Right cardiac atrium (tissue), 5 donors: Measurements from ENCODE around the gene ERG28. TPM values are rescaled to one million over a fixed set of nuclear protein-coding genes. Genes with fewer than 3 reads are reported as not detected.

Source experiments
- ATAC-seq, 2 donors: fragments of 200-7000 bp; cut with Tn5 transposase; one replicate each; pipeline versions ENCODE4 v1.8.0 to v1.9.1; 2020; ENCODE audit warnings: moderate library complexity in 2 of 2, mild to moderate bottlenecking in 1 of 2
- DNase-seq, 3 donors: peaks; one replicate each; pipeline ENCODE4 v3.0.0-alpha.2; 2020
- H3K27ac ChIP-seq: one replicate; pipeline ENCODE4 v1.5.1; 2013; ENCODE audit warnings: mild to moderate bottlenecking, low read length, control low read depth, moderate library complexity
- H3K27me3 ChIP-seq: one replicate; pipeline ENCODE4 v1.6.1; 2013; ENCODE audit not compliant: control insufficient read depth, insufficient read depth
- H3K4me1 ChIP-seq: one replicate; pipeline ENCODE4 v1.6.1; 2013; ENCODE audit warnings: low read length; ENCODE audit not compliant: control insufficient read depth, insufficient read depth
- H3K4me3 ChIP-seq: one replicate; pipeline ENCODE4 v1.5.1; 2013; ENCODE audit warnings: low read length, control low read depth
- H3K9me3 ChIP-seq: one replicate; pipeline ENCODE4 v1.6.1; 2013; ENCODE audit warnings: low read length; ENCODE audit not compliant: control insufficient read depth
- WGBS: extraction: QIAGEN DNeasy Blood & Tissue Kit; methylation state at CpG from one replicate; pipeline ENCODE4 v1.1.7; 2013; 5-methylcytosine and 5-hydroxymethylcytosine counted together
- intact Hi-C, 4 donors: fragments of 100-400 bp; cut with DNase I; formaldehyde crosslinking; loops; one replicate each; pipeline versions ENCODE4 v1.11.0 to v1.14.0; 2022 to 2023
- polyA plus RNA-seq: library from polyadenylated mRNA; stranded (reverse); fragments of 200-250 nt; gene quantifications from one replicate; pipeline ENCODE4 v1.2.3, GENCODE V29; 2013
- total RNA-seq, 4 donors: library from RNA; stranded (reverse); fragmentation: NEBNext Ultra II Directional; extraction: Animal tissue kit (Norgen Biotek cat#: 25700); gene quantifications; one replicate each; pipeline ENCODE4 v1.2.1, GENCODE V29; 2021
- donor health status: healthy with polysubstance abuse.
- donor health status: DM: no; HTN: yes; CAD: no.
- donor health status: DM: no; HTN: no; CAD: no.
- donor health status: DM: no; HTN: yes; CAD: no; lungs with severe emphysema.
- donor health status: DM: yes; HTN: yes; CAD: no.

Gene ERG28
- total and polyA plus RNA-seq, 5 donors = 9.6 to 15.0 (median 10.8) TPM

DNA sequence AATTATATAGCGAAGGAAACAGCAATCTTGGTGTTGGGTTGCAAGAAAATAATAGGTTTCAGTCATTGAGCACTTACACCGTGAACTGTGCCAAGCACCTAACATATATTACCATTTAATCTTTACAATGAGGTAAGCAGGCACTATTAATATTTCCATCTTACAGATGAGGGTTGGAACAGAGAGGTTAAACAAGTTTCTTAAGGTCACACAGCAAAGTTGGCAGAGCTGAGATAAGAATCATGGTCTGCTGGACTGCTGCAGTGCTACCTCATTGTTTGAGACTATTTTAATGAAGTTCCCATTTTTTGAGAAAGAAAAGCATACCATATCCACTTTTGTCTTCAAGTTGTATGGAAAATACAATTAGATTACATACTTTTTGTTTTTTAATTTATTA, 1.7 kb downstream of the ERG28 start:
- Histone ChIP-seq H3K9me3 (no peaks in the 10 kb centered on the region), H3K4me3 (no peak overlapping the region), H3K27ac (no peak overlapping the region), H3K27me3 (no peaks in the 10 kb centered on the region), H3K4me1 (no peaks in the 10 kb centered on the region)
- WGBS = 95% methylated on average over 2 of the region's 2 CpGs
- ATAC-seq (no peak), DNase-seq (no peak)
- intact Hi-C loops = no loop called here

DNA sequence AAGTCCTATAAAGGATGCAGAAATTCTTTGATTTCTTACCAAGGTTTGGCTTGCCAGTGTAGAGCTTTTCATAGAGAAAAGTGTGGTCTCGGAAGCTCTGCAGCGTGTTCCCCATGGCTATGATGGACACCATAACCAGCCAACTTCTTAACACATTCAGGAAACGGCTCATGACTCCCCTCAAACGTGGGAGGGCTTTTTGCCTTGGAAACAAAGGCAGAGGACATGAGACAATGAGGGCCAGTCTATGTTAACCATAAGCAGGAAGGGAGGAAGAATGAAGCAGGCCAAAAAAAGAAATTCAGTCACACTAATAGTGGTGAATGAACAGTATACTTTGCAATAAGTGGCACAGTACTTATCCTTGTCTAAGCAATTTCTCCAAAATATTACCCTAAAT, 3.3 kb downstream of the ERG28 start:
- DNase-seq (no peak), ATAC-seq (no peak)
- no peaks in the 10 kb centered on the region for H3K9me3 ChIP-seq
- H3K4me3 ChIP-seq = no peak overlapping the region
- WGBS = 61% methylated on average over 4 of the region's 4 CpGs
- intact Hi-C loops = no loop called here
- H3K4me1 ChIP-seq = no peaks in the 10 kb centered on the region
- no peaks in the 10 kb centered on the region for H3K27me3 ChIP-seq
- no peak overlapping the region for H3K27ac ChIP-seq

DNA sequence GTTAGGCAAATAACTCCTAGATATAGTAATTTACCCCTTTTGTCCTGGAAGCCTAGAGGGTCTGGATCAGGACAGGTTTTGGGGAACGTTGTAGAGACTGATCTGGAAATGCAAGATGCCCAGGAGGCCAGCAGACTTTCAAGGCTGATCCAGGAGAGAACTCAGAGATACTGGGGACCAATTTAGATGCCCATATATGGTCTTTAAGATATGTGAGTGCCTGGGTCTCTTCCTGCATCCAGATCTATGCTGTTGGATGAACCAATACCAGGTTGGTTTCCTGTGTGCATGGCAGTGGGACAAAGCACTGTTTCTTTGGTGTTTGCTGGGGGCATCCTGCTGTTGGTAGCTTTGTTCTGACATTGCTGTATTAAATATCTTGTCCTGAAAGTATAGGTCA, 5.4 kb downstream of the ERG28 start:
- no peak for ATAC-seq
- intact Hi-C loops = loop anchor here in 3 of 4 donors (2.0 kb wide), 2 partner anchors 76 to 78 kb away; partner anchors contain the start of gene FLVCR2 (in 2 of the 3)

DNA sequence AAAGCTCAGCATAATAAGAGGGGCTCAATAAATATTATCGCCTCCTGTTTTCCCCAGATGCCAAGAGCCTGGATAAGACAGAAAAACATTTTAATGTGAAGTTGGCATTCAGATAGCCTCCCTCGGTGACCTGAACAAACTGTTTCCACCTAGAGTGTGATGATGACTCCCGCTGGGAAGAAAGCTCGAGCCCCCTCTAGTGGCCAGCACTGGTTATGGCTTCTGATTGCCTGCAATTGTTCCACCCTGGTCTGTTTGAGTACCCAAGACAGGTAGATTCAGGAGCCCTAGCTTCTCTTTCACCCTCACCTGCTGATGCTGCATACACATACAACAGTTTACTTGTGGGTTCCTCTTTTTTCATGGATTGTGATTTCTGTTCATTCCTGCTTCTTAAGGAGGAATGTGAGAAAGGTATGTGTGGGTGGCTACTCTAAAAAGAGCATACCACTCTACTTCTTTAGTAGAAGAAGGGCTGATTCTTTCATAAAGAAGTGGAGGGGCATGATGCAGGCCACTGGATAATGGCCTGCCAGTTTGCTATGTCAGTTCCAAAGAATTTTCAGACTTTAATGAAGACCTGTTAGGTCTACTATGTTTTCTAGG, 6.4 kb downstream of the ERG28 start:
- intact Hi-C loops = loop anchor here in 3 of 4 donors (2.0 kb wide), 2 partner anchors 75 to 77 kb away; partner anchors contain the start of gene FLVCR2 (in 2 of the 3)

More for the DNA sequence above, 5.4 kb downstream of the ERG28 start:
- Histone ChIP-seq H3K27ac (no peak overlapping the region), H3K4me1 (no peaks in the 10 kb centered on the region), H3K27me3 (no peaks in the 10 kb centered on the region), H3K4me3 (no peak overlapping the region), H3K9me3 (no peaks in the 10 kb centered on the region)
- DNase-seq = no peak
- 0% methylated on average over 1 of the region's 1 CpG for WGBS

DNA sequence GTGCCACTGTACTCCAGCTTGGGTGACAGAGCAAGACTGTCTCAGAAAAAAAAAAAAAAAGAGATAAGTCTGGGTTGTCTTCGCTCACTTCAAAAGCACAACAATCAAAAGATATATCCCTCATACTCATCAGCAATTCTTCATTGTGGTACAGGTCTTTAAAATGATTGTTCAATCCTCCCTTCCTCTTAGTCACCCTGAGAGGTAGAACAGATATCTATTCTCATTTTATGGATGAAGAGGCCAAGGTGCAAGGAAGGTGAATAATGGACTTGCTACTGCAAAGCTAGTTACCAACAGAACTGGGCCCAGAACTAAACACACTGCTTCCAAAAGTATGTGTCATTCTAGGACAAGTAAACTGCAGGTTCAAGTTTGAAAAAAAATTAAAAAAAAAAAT, 7.1 kb downstream of the ERG28 start:
- Histone ChIP-seq H3K4me3 (no peak overlapping the region), H3K27me3 (no peaks in the 10 kb centered on the region), H3K9me3 (no peaks in the 10 kb centered on the region), H3K27ac (no peak overlapping the region), H3K4me1 (no peaks in the 10 kb centered on the region)
- ATAC-seq (no peak), DNase-seq (no peak)
- intact Hi-C loops = no loop called here
- 86% methylated on average over 1 of the region's 1 CpG for whole genome bisulfite sequencing

More for the DNA sequence above, 6.4 kb downstream of the ERG28 start:
- DNase-seq = peak; percentile 73 to 89 (median 85)
- Histone ChIP-seq H3K4me1 (no peaks in the 10 kb centered on the region), H3K27me3 (no peaks in the 10 kb centered on the region), H3K27ac (no peak overlapping the region), H3K9me3 (no peaks in the 10 kb centered on the region), H3K4me3 (no peak overlapping the region)
- 3% methylated on average over 4 of the region's 4 CpGs for WGBS
- peak; percentile 81 to 86 for ATAC-seq

DNA sequence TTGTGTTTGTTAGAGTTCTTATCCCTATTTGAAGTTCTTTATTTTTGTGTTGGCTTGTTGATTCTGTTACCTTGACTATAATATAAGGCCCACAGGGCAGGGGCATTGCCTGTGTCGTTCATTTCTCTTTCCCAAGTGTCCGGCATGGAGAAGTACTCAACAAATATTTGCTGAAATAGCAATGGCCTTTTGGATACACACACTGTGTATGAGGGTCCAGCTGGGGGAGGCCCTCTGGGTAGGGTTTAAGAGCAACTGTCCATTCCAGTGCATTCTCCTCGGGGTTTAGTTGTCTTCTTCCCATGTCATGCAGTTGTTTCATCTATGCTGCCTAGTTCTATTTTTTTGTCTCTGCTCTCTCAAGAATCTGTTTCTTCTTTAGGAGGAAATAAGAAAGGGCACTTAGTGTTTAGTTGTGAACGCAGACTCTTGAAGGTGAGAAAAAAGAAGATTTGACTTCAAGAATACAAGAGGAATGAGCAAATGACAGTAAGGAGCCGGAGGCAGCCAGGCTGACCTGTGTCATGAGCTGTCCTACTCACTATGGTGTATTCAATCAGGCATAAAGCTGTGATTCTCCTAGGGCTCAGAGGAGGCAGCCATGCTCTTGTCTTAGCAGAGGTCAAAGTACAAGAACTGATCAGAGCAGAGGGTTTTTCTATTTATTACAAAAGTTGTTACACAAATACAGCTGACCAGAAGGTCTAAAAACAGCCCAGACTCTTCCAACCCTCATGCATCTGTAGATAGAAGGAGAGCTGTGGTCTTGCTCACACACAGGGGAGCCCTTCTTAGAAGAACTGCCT, 10.2 kb downstream of the ERG28 start:
- Histone ChIP-seq H3K27me3 (no peaks in the 10 kb centered on the region), H3K27ac (no peak overlapping the region), H3K4me3 (no peak overlapping the region), H3K9me3 (no peaks in the 10 kb centered on the region), H3K4me1 (peaks cover 3% of the 10 kb centered on the region)
- DNase-seq (no peak), ATAC-seq (no peak)
- intact Hi-C loops = loop anchor here in 1 of 4 donors (2.0 kb wide), 1 partner anchor 72 kb away; the partner anchor contains the start of gene FLVCR2
- 91% methylated on average over 5 of the region's 5 CpGs for WGBS

DNA sequence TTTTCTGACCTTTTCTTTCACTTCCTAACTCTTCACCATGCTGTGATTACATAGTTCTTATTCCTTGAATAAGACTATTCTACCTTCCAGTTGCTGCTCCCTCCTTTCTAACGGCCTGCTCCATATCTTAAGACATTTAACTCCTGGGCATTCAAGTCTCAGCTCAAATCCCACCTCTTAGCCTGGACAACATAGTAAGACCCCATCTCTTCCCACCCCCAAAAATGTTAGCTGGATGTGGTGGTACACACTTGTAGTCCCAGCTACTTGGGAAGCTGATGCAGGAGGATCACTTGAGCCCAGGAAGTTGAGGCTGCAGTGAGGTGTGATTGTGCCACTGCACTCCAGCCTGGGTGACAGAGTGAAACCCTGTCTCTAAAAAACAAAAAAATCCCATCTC, 10.9 kb downstream of the ERG28 start:
- ATAC-seq (no peak), DNase-seq (no peak)
- H3K27me3 ChIP-seq = no peaks in the 10 kb centered on the region
- intact Hi-C loops = loop anchor here in 1 of 4 donors (2.0 kb wide), 1 partner anchor 71 kb away; the partner anchor contains the start of gene FLVCR2
- H3K4me3 ChIP-seq = no peak overlapping the region
- 98% methylated on average over 1 of the region's 1 CpG for WGBS
- H3K4me1 ChIP-seq = peaks cover 3% of the 10 kb centered on the region
- no peaks in the 10 kb centered on the region for H3K9me3 ChIP-seq
- H3K27ac ChIP-seq = no peak overlapping the region

DNA sequence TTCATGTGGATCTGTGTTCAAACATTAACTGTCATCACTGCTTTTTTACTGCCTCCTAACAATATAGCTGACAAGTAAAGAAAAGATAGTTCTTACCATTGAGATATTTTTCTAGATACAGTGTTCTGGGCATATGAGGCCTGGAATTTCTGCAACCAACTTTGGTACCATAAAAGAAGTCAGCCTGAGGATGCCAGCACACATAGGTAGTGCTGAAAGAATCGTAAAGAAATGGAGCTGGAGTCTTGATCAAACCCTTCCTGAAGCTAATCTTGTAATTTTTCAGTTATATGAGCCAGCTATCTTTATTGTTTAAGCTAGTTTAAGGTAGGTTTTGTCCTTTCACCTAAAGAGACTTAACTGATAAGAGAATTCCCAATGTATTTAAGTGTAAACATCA, 11.3 kb downstream of the ERG28 start:
- Histone ChIP-seq H3K9me3 (no peaks in the 10 kb centered on the region), H3K27me3 (no peaks in the 10 kb centered on the region), H3K27ac (no peak overlapping the region), H3K4me1 (peaks cover 3% of the 10 kb centered on the region), H3K4me3 (no peak overlapping the region)
- WGBS = 93% methylated on average over 1 of the region's 1 CpG
- ATAC-seq = no peak
- intact Hi-C loops = no loop called here
- DNase-seq = no peak

DNA sequence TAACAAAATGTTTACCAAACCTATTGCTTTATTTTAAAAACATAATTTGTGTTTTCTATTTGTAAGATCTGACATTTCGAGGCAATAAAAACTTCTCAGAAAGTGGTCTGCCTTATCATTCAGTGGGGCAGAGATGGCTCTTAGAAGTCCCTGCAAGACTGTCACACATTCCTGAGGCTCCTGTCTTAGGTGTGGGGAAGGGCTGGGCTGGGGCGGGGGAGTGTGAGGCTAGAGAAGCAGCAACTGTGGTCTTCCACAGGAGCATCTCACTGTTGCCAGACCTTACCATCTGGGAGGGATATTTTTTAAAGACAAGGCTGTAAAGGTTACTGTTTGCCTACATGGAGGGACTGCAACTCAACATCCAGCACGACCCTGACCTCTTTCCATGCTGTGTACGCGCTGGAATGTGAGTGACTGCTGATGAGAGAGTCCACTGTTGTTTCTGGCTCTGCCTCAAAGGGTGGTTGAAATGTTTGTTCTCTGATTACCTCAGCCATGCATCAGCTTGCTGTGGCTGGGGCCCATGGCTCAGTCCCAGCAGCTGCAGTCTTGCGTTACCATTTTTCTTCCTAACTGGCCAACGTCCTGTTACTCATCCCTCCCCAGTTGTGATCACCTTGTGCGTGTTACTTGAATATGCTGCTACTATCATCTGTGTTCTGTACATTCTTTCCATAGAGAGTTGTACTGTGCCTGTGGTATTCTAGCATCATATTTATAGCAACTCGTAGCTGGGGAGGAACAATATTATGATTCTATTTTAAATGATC, 12.4 kb downstream of the ERG28 start:
- 48% methylated on average over 9 of the region's 9 CpGs for WGBS
- ATAC-seq = peak; percentile 88 to 94
- Histone ChIP-seq H3K27ac (peak overlapping the region; percentile 46), H3K4me1 (peaks cover 3% of the 10 kb centered on the region), H3K27me3 (no peaks in the 10 kb centered on the region), H3K4me3 (no peak overlapping the region), H3K9me3 (no peaks in the 10 kb centered on the region)
- peak; percentile 59 to 77 (median 62) for DNase-seq
- intact Hi-C loops = no loop called here

DNA sequence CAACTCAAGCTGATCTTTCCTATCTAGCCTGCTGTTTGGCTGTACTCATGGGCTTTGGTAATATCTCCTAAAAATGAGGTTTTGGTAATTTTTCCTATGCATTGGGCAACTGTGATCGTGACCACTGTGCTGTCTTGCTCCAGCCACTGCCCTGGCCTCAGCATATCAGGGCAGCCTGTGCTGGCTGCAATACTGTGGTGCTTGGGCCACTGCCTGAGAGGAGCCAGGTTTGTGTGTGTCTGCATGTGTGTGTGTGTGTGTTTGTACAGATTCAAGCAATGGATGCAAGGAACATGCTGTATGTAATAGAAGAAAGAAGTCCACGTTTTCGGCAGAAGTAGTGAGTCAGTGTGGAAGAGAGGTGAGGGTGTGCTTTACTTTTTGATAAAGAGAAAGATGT, 13.0 kb downstream of the ERG28 start:
- Histone ChIP-seq H3K4me3 (no peak overlapping the region), H3K27ac (peak overlapping the region; percentile 42), H3K27me3 (no peaks in the 10 kb centered on the region), H3K9me3 (no peaks in the 10 kb centered on the region), H3K4me1 (peaks cover 3% of the 10 kb centered on the region)
- DNase-seq (peak in 2 of 3 donors; percentile 23 to 60), ATAC-seq (peak; percentile 35 to 67)
- intact Hi-C loops = no loop called here
- 52% methylated on average over 3 of the region's 3 CpGs for WGBS

DNA sequence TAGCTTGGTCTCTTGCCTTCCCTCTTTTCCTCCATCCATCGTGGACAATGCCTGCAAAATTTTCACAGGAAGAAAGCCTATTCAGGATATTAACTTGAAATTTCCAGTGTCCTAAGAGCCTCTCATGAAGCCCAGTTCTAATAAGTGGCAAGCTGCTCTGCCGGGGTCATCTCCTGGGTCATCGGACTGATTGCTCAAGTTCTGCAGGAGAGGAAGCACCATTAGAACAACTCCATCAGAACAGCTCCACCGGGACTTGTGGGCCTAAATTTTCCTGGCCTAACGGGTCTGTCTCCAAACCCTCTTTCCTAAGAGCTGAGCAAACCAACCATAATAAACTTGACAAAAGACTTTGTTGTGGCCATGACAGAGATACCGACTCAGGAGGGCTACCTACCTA, 13.9 kb downstream of the ERG28 start:
- Histone ChIP-seq H3K27ac (no peak overlapping the region), H3K4me1 (peaks cover 3% of the 10 kb centered on the region), H3K27me3 (no peaks in the 10 kb centered on the region), H3K4me3 (no peak overlapping the region), H3K9me3 (no peaks in the 10 kb centered on the region)
- 79% methylated on average over 6 of the region's 6 CpGs for WGBS
- ATAC-seq = no peak
- no peak for DNase-seq
- intact Hi-C loops = no loop called here
